WERI-Rb-1 (cell line): ENCODE results near the gene NSL1.
"Not testable (repeated sequence)": the region's sequence is repeated elsewhere in the genome, so short reads cannot be mapped to it uniquely, and the experiment has no call there.

Source experiments
- DNase-seq: peaks from one replicate; pipeline ENCODE4 v3.0.0-alpha.2; 2020
- H3K27ac ChIP-seq: fragments of 250-450 bp; sonication (Bioruptor Pico); 2 replicates; pipeline ENCODE4 v1.5.1; 2020; ENCODE audit warnings: mild to moderate bottlenecking, moderate library complexity
- H3K27me3 ChIP-seq: fragments of 250-450 bp; sonication (Bioruptor Pico); 2 replicates; pipeline ENCODE4 v1.5.1; 2021; ENCODE audit warnings: mild to moderate bottlenecking, low read depth, moderate library complexity; ENCODE audit not compliant: insufficient read depth, severe bottlenecking
- H3K36me3 ChIP-seq: fragments of 250-450 bp; sonication (Bioruptor Pico); 2 replicates; pipeline ENCODE4 v1.5.1; 2020; ENCODE audit warnings: mild to moderate bottlenecking, moderate library complexity
- H3K4me3 ChIP-seq: 2 replicates; pipeline ENCODE4 v1.5.1; 2011; ENCODE audit warnings: low read depth, mild to moderate bottlenecking, control low read depth, low read length
- H3K9me3 ChIP-seq: fragments of 250-450 bp; sonication (Bioruptor Pico); 2 replicates; pipeline ENCODE4 v1.5.1; 2021; ENCODE audit warnings: mild to moderate bottlenecking, moderate library complexity; ENCODE audit not compliant: severe bottlenecking
- CTCF ChIP-seq: IDR thresholded peaks from 2 replicates; pipeline ENCODE4 v1.5.1; 2011; ENCODE audit warnings: low read depth, mild to moderate bottlenecking, control low read depth, inconsistent platforms, low read length

The NSL1 gene

GRCh38 chr1:212716161-212716560 is 75.4 kb downstream of the NSL1 start:
- Histone ChIP-seq H3K27ac (no peak overlapping the region), H3K36me3 (no peaks in the 10 kb centered on the region), H3K9me3 (peaks cover 3% of the 10 kb centered on the region), H3K27me3 (no peaks in the 10 kb centered on the region), H3K4me3 (no peak overlapping the region)
- no peak for TF ChIP-seq CTCF
- no peak for DNase-seq

- Histone ChIP-seq H3K27me3 (no peaks in the 10 kb centered on the region), H3K36me3 (no peaks in the 10 kb centered on the region), H3K4me3 (no peak overlapping the region), H3K27ac (no peak overlapping the region), H3K9me3 (peaks cover 3% of the 10 kb centered on the region)
- no peak for DNase-seq
- TF ChIP-seq CTCF, result no peak
These were observed 78.0 kb downstream of the NSL1 start for GRCh38 chr1:212713465-212714136.

- Histone ChIP-seq H3K9me3 (peaks cover 3% of the 10 kb centered on the region), H3K27me3 (no peaks in the 10 kb centered on the region), H3K27ac (no peak overlapping the region), H3K4me3 (no peak overlapping the region), H3K36me3 (no peaks in the 10 kb centered on the region)
- no peak for DNase-seq
- TF ChIP-seq CTCF, result no peak
These were observed 78.9 kb downstream of the NSL1 start for GRCh38 chr1:212712451-212713303.

- not testable (repeated sequence) for H3K4me3 ChIP-seq, H3K9me3 ChIP-seq, DNase-seq, H3K27ac ChIP-seq, H3K27me3 ChIP-seq, H3K36me3 ChIP-seq
These were observed 79.6 kb downstream of the NSL1 start for GRCh38 chr1:212711974-212712373.

- peaks cover 3% of the 10 kb centered on the region for H3K9me3 ChIP-seq
- no peak overlapping the region for H3K4me3 ChIP-seq
- no peak overlapping the region for H3K27ac ChIP-seq
- no peak for TF ChIP-seq CTCF
- H3K27me3 ChIP-seq, result no peaks in the 10 kb centered on the region
- no peaks in the 10 kb centered on the region for H3K36me3 ChIP-seq
- DNase-seq, result no peak
These were observed 81.0 kb downstream of the NSL1 start for GRCh38 chr1:212710566-212710965.

- H3K4me3 ChIP-seq, result no peak overlapping the region
- no peaks in the 10 kb centered on the region for H3K36me3 ChIP-seq
- TF ChIP-seq CTCF, result no peak
- no peak for DNase-seq
- H3K9me3 ChIP-seq, result no peaks in the 10 kb centered on the region
- peaks cover 22% of the 10 kb centered on the region for H3K27me3 ChIP-seq
- H3K27ac ChIP-seq, result no peak overlapping the region
These were observed 87.5 kb downstream of the NSL1 start for GRCh38 chr1:212703991-212704564.
